CD4-positive, alpha-beta T cell treated with Interferon gamma for 1 hour (primary cell): ENCODE results near the gene TMEM80.

Experiments
- DNase-seq: peaks from one replicate; pipeline ENCODE4 v3.0.0-alpha.2; 2020

The TMEM80 gene

GRCh38 chr11:702462-703461 is 7.1 kb downstream of the TMEM80 start:
- DNase-seq, result no peak

- DNase-seq, result no peak
Measured at GRCh38 chr11:703506-703905, 7.9 kb downstream of the TMEM80 start.

GRCh38 chr11:704228-704674 is 8.6 kb downstream of the TMEM80 start:
- no peak for DNase-seq

- DNase-seq, result no peak
Measured at GRCh38 chr11:704781-705645, 9.4 kb downstream of the TMEM80 start.

- no peak for DNase-seq
Measured at GRCh38 chr11:705646-706438, 10.2 kb downstream of the TMEM80 start, which contains the start of gene EPS8L2. Gene EPS8L2 (plus strand): TSS chr11:706231. CDS start chr11:709408, 3,177 bp downstream.

GRCh38 chr11:706439-706956 is 10.9 kb downstream of the TMEM80 start:
- DNase-seq, result no peak

GRCh38 chr11:706957-707816 is 11.6 kb downstream of the TMEM80 start:
- DNase-seq, result no peak

- no peak for DNase-seq
Measured at GRCh38 chr11:707817-708420, 12.3 kb downstream of the TMEM80 start.

GRCh38 chr11:708511-708910 is 12.9 kb downstream of the TMEM80 start:
- no peak for DNase-seq

- no peak for DNase-seq
Measured at GRCh38 chr11:709109-709997, 13.7 kb downstream of the TMEM80 start.

- DNase-seq, result no peak
Measured at GRCh38 chr11:714436-714835, 18.8 kb downstream of the TMEM80 start.

- no peak for DNase-seq
Measured at GRCh38 chr11:719214-720016, 23.8 kb downstream of the TMEM80 start.

GRCh38 chr11:720017-720641 is 24.5 kb downstream of the TMEM80 start:
- no peak for DNase-seq

- DNase-seq, result peak; percentile 19
Measured at GRCh38 chr11:720642-721246, 25.1 kb downstream of the TMEM80 start.

- peak; percentile 24 for DNase-seq
Measured at GRCh38 chr11:721247-721740, 25.7 kb downstream of the TMEM80 start.

- peak; percentile 70 for DNase-seq
Measured at GRCh38 chr11:721741-722345, 26.2 kb downstream of the TMEM80 start.

GRCh38 chr11:722346-722811 is 26.8 kb downstream of the TMEM80 start:
- no peak for DNase-seq
